GM12801 (cell line): ENCODE data around the gene MTSS2.

Source experiments
- TF ChIP-seq, protein P1 (sequence below): IDR thresholded peaks from one replicate; pipeline ENCODE4 v1.5.1; 2011; ENCODE audit warnings: control low read depth; ENCODE audit not compliant: insufficient read length; ENCODE audit errors: extremely low read depth

Gene MTSS2

DNA sequence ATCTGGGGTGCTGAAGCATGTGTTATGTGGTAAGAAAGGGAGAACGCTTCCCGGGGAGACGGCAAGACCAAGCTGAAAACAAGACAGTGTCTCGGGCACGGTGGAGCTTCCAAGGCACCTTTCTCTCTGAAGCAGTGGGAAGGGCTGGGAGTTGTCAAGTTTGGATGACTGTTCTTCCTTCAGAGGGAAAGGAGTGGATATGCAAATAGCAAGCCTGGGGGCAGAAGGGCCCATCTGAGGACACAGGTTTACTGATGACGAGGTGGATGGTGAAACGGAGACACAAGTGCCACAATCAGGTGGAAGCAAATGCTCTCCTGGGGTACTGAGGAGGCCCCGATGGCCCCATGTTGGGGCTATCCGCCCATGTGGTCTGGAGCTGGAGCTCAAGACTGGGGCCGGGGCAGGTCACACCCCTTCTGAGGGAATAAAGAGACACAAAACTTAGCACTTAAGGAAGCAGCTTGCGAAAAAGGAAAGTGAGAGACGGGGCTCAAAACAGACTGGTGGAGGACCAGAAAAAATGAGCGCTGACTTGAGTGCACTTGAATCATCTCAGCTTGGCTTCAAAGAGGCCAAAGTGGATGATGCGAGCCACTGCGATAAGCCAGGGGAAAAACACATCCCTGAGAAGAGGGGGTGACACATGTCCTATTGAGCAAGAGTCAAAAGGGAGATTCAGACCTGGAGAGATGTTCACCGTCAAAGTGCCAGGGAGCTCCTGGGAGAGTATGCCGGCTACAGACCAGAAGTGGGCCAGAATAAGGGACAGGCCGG is 34.8 kb upstream of the MTSS2 start:
- TF ChIP-seq, protein P1, sequence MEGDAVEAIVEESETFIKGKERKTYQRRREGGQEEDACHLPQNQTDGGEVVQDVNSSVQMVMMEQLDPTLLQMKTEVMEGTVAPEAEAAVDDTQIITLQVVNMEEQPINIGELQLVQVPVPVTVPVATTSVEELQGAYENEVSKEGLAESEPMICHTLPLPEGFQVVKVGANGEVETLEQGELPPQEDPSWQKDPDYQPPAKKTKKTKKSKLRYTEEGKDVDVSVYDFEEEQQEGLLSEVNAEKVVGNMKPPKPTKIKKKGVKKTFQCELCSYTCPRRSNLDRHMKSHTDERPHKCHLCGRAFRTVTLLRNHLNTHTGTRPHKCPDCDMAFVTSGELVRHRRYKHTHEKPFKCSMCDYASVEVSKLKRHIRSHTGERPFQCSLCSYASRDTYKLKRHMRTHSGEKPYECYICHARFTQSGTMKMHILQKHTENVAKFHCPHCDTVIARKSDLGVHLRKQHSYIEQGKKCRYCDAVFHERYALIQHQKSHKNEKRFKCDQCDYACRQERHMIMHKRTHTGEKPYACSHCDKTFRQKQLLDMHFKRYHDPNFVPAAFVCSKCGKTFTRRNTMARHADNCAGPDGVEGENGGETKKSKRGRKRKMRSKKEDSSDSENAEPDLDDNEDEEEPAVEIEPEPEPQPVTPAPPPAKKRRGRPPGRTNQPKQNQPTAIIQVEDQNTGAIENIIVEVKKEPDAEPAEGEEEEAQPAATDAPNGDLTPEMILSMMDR, result no peak

DNA sequence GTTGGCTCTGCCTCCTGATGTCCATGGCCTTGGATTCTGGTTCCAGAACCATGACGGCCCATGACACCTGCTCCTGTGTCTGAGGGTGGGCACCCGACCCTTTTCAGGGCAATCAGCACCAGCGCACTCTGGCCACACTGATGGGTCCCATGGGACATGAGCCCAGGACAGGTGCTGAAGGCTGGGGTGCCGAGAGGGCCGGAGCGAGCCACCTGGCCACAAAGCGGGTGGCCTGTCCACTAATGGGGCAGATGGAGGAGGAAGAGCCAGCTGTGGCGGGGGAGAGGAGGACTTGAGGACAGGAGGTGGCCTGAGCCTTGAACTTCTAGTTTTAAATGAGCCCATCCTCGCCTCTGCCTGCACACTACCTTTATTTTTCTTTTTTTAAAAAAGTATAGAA is 31.2 kb upstream of the MTSS2 start:
- TF ChIP-seq, protein P1, result no peak

DNA sequence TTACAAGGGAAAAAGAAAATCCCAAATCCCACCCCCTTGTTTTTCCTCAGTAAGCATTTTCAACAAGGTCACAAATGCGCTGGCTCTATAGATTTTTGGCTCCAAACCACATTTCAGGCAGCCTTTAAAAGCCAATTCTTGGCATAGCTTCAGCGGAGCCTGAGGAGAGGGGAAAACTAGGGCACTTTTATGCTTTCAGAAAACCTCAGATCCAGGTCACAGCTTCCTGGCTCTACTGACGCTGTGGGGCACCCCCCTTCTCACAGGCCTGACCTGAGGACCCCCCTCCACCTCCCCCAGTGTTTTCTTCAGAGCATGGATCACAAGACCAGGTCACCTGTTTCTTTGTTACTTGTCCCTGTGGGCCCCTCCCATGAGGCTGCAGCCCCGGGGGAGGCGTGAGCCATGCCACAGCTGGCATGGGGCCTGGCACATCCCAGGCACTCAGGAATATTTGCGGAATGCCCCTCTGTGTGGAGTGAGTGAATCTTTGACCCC is 30.1 kb upstream of the MTSS2 start:
- TF ChIP-seq, protein P1, result no peak

DNA sequence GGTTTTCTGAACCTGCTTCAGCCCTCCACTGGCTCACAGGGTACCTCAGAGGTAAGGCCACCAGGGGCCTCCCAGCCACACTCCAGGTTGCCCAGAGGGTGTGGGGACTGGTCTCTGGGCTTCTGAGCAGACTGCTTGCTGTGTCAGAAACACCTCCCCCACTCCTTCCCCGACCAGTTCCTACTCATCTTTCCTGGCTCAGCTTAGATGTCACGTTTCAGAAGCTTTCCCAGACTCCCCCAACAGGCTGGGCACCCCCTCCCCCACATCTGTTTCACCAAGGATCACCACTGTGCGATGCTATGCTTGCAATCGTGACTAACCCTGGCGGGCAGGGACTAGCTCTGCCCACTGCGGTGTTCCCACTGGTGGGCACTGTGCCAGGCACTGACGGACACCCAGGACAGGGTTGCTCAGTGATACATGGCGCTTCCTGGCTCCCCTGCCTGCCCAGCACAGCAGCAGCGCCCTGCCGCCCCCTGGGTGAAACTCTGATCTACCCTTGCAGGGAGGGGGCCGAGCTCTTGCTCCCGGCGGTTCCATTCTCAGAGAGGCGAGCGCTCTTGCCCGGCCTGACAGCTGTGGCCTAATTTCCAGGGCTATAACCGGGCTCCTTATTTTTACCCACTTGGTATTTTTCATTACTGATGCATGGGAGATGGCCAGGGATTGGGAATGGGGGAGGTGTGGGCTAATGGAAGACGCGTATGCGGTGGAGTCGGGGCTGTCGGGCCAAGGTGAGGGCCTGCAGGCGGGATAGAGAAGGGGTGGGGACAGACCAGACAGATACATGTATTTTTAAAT is 29.4 kb upstream of the MTSS2 start:
- TF ChIP-seq, protein P1, result no peak

DNA sequence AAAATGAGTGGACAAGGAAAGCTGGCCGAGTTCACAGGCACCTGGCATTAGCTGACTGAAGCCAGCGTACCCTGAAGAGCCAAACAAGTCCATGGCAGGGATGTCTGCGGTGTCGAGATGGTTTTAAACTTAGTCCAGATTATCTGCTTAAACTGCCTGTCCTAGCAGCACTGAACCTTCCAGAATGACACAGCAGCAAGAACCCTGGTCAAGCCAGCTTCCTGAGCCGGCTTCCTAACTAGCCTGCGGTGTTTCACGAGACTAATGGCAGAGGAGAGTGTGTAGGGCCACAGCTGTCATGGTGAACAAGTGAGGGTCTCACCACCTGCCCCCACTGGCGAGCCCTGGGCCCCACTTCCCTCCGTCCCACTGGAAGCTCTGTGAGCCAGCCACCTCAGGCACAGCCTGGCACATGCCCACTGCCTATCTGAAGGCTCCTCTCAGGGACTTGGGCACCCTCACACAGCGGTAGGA is 28.8 kb upstream of the MTSS2 start:
- TF ChIP-seq, protein P1, result no peak

DNA sequence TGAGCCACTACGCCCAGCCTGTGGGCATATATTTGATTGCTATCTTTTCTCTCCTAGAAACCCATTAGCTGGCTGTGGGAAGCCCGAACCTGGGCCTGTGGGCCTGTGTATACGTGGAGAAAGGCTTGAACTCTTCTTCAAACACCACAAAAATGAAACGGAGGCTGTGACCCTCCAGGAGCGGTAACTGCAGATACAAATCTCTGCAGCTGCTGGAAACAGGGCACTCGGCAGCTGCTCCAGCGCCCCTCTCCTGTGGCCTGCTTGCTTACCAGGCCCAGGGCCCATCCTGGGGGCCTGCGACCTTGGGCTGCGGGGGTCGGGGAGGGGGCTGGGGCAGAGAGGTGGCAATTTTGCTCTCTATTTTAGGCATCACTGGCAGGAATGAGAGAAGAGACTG is 28.0 kb upstream of the MTSS2 start:
- TF ChIP-seq, protein P1, result no peak

DNA sequence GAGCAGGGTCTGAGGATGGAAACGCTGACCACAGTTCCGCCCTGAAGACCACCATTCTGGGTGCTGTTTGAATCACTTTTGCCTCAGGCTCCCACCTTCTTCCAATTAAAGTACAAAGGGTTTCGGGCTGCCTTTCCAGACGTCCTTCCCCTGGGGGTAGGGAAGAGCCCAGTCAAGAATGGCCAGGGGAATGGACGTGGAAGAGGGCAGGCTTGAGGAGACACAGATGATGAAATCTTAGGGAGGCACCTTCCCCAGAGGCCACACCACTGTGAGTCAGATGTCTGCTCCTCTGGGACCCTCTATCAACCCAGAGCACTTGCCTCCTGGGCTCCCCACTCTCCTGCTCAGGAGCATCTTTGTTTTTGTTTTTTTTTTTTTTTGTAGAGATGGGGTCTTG is 27.5 kb upstream of the MTSS2 start:
- TF ChIP-seq, protein P1, result no peak
